Panc1 (cell line): ENCODE results near the gene F2R. TPM values are rescaled to one million over a fixed set of nuclear protein-coding genes. Genes with fewer than 3 reads are reported as not detected.

Source experiments
- ATAC-seq: fragments of 200-7000 bp; cut with Tn5 transposase; 2 replicates; pipeline ENCODE4 v1.9.1; 2020; ENCODE audit warnings: mild to moderate bottlenecking, moderate library complexity
- BruUV-seq: library from RNA; stranded (reverse); fragments of 400-500 nt; replicated peaks from 2 replicates; lab custom pipeline; 2021; lab: Mats Ljungman, UMichigan
- CTCF ChIA-PET: fragments of 300-600 bp; sonication (Branson Sonifier 250); formaldehyde crosslinking; loops from one replicate; lab custom pipeline; 2022; ENCODE audit warnings: antibody characterized with exemption; lab: Charles Lee
- POLR2A ChIA-PET: fragments of 300-600 bp; sonication (Branson Sonifier 250); formaldehyde crosslinking; loops from one replicate; lab custom pipeline; 2022; ENCODE audit warnings: antibody characterized with exemption; lab: Charles Lee
- DNase-seq: peaks from one replicate; pipeline ENCODE4 v3.0.0-alpha.2; 2010; ENCODE audit warnings: low read depth, low spot score
- H3K27ac ChIP-seq: 2 replicates; pipeline ENCODE4 v1.5.1; 2011; ENCODE audit warnings: mild to moderate bottlenecking, low read length, inconsistent platforms
- H3K27me3 ChIP-seq: fragments of 200-500 bp; sonication (Bioruptor generic); 2 replicates; pipeline ENCODE4 v1.6.0; 2014; ENCODE audit warnings: low read length, inconsistent platforms; ENCODE audit not compliant: control insufficient read depth, insufficient read depth
- H3K36me3 ChIP-seq: fragments of 200-500 bp; sonication (Bioruptor generic); 2 replicates; pipeline ENCODE4 v1.5.1; 2014; ENCODE audit warnings: inconsistent platforms, mild to moderate bottlenecking, low read length, moderate library complexity; ENCODE audit not compliant: control insufficient read depth, insufficient read depth
- H3K4me1 ChIP-seq: 2 replicates; pipeline ENCODE4 v1.5.1; 2011; ENCODE audit warnings: inconsistent platforms, mild to moderate bottlenecking, low read length, moderate library complexity; ENCODE audit not compliant: control insufficient read depth, insufficient read depth
- H3K4me3 ChIP-seq, 2 experiments: 2 replicates each; pipeline ENCODE4 v1.5.1; 2011 to 2012; ENCODE audit warnings: low read depth in 2 of 2, low read length in 2 of 2, mild to moderate bottlenecking in 2 of 2, inconsistent platforms in 1 of 2, moderate library complexity in 1 of 2
- H3K9me3 ChIP-seq: fragments of 200-500 bp; sonication (Bioruptor generic); 2 replicates; pipeline ENCODE4 v1.5.1; 2014; ENCODE audit warnings: low read depth, mild to moderate bottlenecking, inconsistent platforms, low read length, moderate library complexity; ENCODE audit not compliant: control insufficient read depth, insufficient read depth
- CTCF ChIP-seq: fragments of 450-650 bp; IDR thresholded peaks from 2 replicates; pipeline ENCODE4 v1.5.1; 2017; ENCODE audit warnings: mild to moderate bottlenecking
- POLR2AphosphoS5 ChIP-seq: IDR thresholded peaks from 2 replicates; pipeline ENCODE4 v1.6.1; 2012; ENCODE audit warnings: mild to moderate bottlenecking, low read depth, low read length, moderate library complexity
- REST ChIP-seq, 2 experiments: IDR thresholded peaks; 2 replicates each; pipeline ENCODE4 v1.6.1; 2011 to 2012; ENCODE audit warnings: low read depth in 2 of 2, control low read depth in 1 of 2, low read length in 1 of 2, mild to moderate bottlenecking in 1 of 2, moderate library complexity in 1 of 2; ENCODE audit not compliant: insufficient read depth in 1 of 2
- SIN3A ChIP-seq: IDR thresholded peaks from 2 replicates; pipeline ENCODE4 v1.6.1; 2012; ENCODE audit warnings: low read depth, mild to moderate bottlenecking, low read length, moderate library complexity, borderline replicate concordance; ENCODE audit not compliant: insufficient read depth
- TCF7L2 ChIP-seq: IDR thresholded peaks from 2 replicates; pipeline ENCODE4 v1.6.1; 2011; ENCODE audit warnings: mild to moderate bottlenecking, low read depth, low read length, inconsistent platforms
- in situ Hi-C: cut with HindIII; loops from 2 replicates; pipeline ENCODE4 v1.10.0; 2016; ENCODE audit warnings: low sequenced_read_pairs, low pct_unique_long_range_greater_than_20kb
- intact Hi-C: fragments of 100-400 bp; cut with micrococcal nuclease; formaldehyde crosslinking; loops from one replicate; pipeline ENCODE4 v1.10.0; 2022; ENCODE audit not compliant: unreplicated experiment
- total RNA-seq: library from RNA; stranded (reverse); gene quantifications from one replicate; pipeline ENCODE4 v1.2.1, GENCODE V29; 2021; ENCODE audit not compliant: unreplicated experiment

The F2R gene
- total RNA-seq, 1 experiment from 2014 or later: 26.0 TPM

GRCh38 chr5:76700571-76700970 lies 15.4 kb upstream of the F2R start:
- BruUV-seq: no TSS peak
- ChIA-PET CTCF (interaction anchor here (0.5 kb wide), 1 partner anchor 12 kb away, joined by 9 read pairs; no protein-coding TSS in a partner anchor), POLR2A (no interaction called here)
- no peak for TF ChIP-seq TCF7L2
- no peak for DNase-seq
- H3K9me3 ChIP-seq: no peaks in the 10 kb centered on the region
- no peak for ATAC-seq
- H3K27ac ChIP-seq: no peak overlapping the region
- intact Hi-C loops (no loop called here), in situ Hi-C loops (no loop called here)
- H3K4me3 ChIP-seq: no peak overlapping the region
- no peaks in the 10 kb centered on the region for H3K36me3 ChIP-seq
- no peaks in the 10 kb centered on the region for H3K27me3 ChIP-seq
- no peaks in the 10 kb centered on the region for H3K4me1 ChIP-seq

- no peaks in the 10 kb centered on the region for H3K9me3 ChIP-seq
- ChIA-PET POLR2A (no interaction called here), CTCF (no interaction called here)
- no peaks in the 10 kb centered on the region for H3K27me3 ChIP-seq
- no peak overlapping the region for H3K27ac ChIP-seq
- BruUV-seq: no TSS peak
- DNase-seq (no peak), ATAC-seq (no peak)
- in situ Hi-C loops: no loop called here
- TF ChIP-seq SIN3A: no peak
- H3K4me3 ChIP-seq: no peak overlapping the region
- H3K4me1 ChIP-seq: no peaks in the 10 kb centered on the region
- H3K36me3 ChIP-seq: no peaks in the 10 kb centered on the region
- intact Hi-C loops: no loop called here
Measured at GRCh38 chr5:76701298-76701697, 14.6 kb upstream of the F2R start.

GRCh38 chr5:76703707-76704106 lies 12.2 kb upstream of the F2R start:
- CTCF ChIA-PET: no interaction called here
- TF ChIP-seq POLR2AphosphoS5 (no peak), SIN3A (no peak), REST (IDR thresholded peaks at IDR 0.05; ENCODE audit: insufficient read depth in 1 of 2, low read depth in 2 of 2, low read length in 1 of 2) (no peak), CTCF (no peak), TCF7L2 (no peak)
- POLR2A ChIA-PET: interaction anchor here (0.7 kb wide), 1 partner anchor 240 kb away, joined by 3 read pairs; no protein-coding TSS in a partner anchor
- H3K9me3 ChIP-seq: no peaks in the 10 kb centered on the region
- H3K4me1 ChIP-seq: no peaks in the 10 kb centered on the region
- no peak for ATAC-seq
- DNase-seq: no peak
- no peak overlapping the region for H3K4me3 ChIP-seq
- in situ Hi-C loops: no loop called here
- H3K36me3 ChIP-seq: no peaks in the 10 kb centered on the region
- no peak overlapping the region for H3K27ac ChIP-seq
- BruUV-seq: no TSS peak
- no peaks in the 10 kb centered on the region for H3K27me3 ChIP-seq
- intact Hi-C loops: no loop called here
